Measurements from ENCODE around the gene NAGS. TPM values are rescaled to one million over a fixed set of nuclear protein-coding genes. Genes with fewer than 3 reads are reported as not detected.

Gene NAGS
- total RNA-seq, 1 experiment from 2014 or later, result 1.6 TPM

GRCh38 chr17:43976963-43977837 is 27.2 kb upstream of the NAGS start:
- H3K4me1 Mint-ChIP-seq (ENCODE audit: insufficient read depth, unreplicated experiment), result no peaks in the 10 kb centered on the region
- H3K27ac Mint-ChIP-seq (ENCODE audit: low read depth, unreplicated experiment), result no peak overlapping the region
- no peak overlapping the region for H3K4me3 Mint-ChIP-seq (ENCODE audit: unreplicated experiment)
- ChIA-PET CTCF (no interaction called here), POLR2A (no interaction called here)
- TF ChIP-seq CTCF (IDR thresholded peaks at IDR 0.05; ENCODE audit: unreplicated experiment), result no peak
- no peaks in the 10 kb centered on the region for H3K9me3 Mint-ChIP-seq (ENCODE audit: unreplicated experiment)
- intact Hi-C loops (cut with micrococcal nuclease), result no loop called here
- no TSS peak for BruUV-seq (replicated peaks)
- peaks cover 37% of the 10 kb centered on the region for H3K27me3 Mint-ChIP-seq (ENCODE audit: insufficient read depth, unreplicated experiment)
- DNase-seq (ENCODE audit: unreplicated experiment), result no peak
- no peaks in the 10 kb centered on the region for H3K36me3 Mint-ChIP-seq (ENCODE audit: insufficient read depth, unreplicated experiment)

- no peaks in the 10 kb centered on the region for H3K36me3 Mint-ChIP-seq (ENCODE audit: insufficient read depth, unreplicated experiment)
- TF ChIP-seq CTCF (IDR thresholded peaks at IDR 0.05; ENCODE audit: unreplicated experiment), result no peak
- no peak overlapping the region for H3K27ac Mint-ChIP-seq (ENCODE audit: low read depth, unreplicated experiment)
- no TSS peak for BruUV-seq (replicated peaks)
- no peak for DNase-seq (ENCODE audit: unreplicated experiment)
- H3K9me3 Mint-ChIP-seq (ENCODE audit: unreplicated experiment), result no peaks in the 10 kb centered on the region
- H3K27me3 Mint-ChIP-seq (ENCODE audit: insufficient read depth, unreplicated experiment), result peaks cover 45% of the 10 kb centered on the region
- ChIA-PET POLR2A (no interaction called here), CTCF (no interaction called here)
- intact Hi-C loops (cut with micrococcal nuclease), result no loop called here
- no peaks in the 10 kb centered on the region for H3K4me1 Mint-ChIP-seq (ENCODE audit: insufficient read depth, unreplicated experiment)
- H3K4me3 Mint-ChIP-seq (ENCODE audit: unreplicated experiment), result no peak overlapping the region
Observed at GRCh38 chr17:43978078-43978477, 26.3 kb upstream of the NAGS start.

- Mint-ChIP-seq H3K27me3 (ENCODE audit: insufficient read depth, unreplicated experiment) (peaks cover 49% of the 10 kb centered on the region), H3K4me3 (ENCODE audit: unreplicated experiment) (no peak overlapping the region), H3K9me3 (ENCODE audit: unreplicated experiment) (no peaks in the 10 kb centered on the region), H3K36me3 (ENCODE audit: insufficient read depth, unreplicated experiment) (no peaks in the 10 kb centered on the region), H3K4me1 (ENCODE audit: insufficient read depth, unreplicated experiment) (no peaks in the 10 kb centered on the region), H3K27ac (ENCODE audit: low read depth, unreplicated experiment) (no peak overlapping the region)
- DNase-seq (ENCODE audit: unreplicated experiment), result no peak
- BruUV-seq (replicated peaks), result no TSS peak
- POLR2A ChIA-PET, result no interaction called here
- intact Hi-C loops (cut with micrococcal nuclease), result no loop called here
- CTCF ChIA-PET, result interaction anchor here (0.6 to 2.3 kb wide), 4 partner anchors 35 to 595 kb away, joined by 3 to 6 read pairs (median 4); no protein-coding TSS in a partner anchor
- no peak for TF ChIP-seq CTCF (IDR thresholded peaks at IDR 0.05; ENCODE audit: unreplicated experiment)
Observed at GRCh38 chr17:43979011-43979410, 25.4 kb upstream of the NAGS start.

- BruUV-seq (replicated peaks), result no TSS peak
- peaks cover 49% of the 10 kb centered on the region for H3K27me3 Mint-ChIP-seq (ENCODE audit: insufficient read depth, unreplicated experiment)
- intact Hi-C loops (cut with micrococcal nuclease), result no loop called here
- H3K36me3 Mint-ChIP-seq (ENCODE audit: insufficient read depth, unreplicated experiment), result no peaks in the 10 kb centered on the region
- CTCF ChIA-PET, result interaction anchor here (0.6 to 2.3 kb wide), 5 partner anchors 15 to 594 kb away, joined by 3 to 6 read pairs (median 4); no protein-coding TSS in a partner anchor
- no peak overlapping the region for H3K27ac Mint-ChIP-seq (ENCODE audit: low read depth, unreplicated experiment)
- H3K9me3 Mint-ChIP-seq (ENCODE audit: unreplicated experiment), result no peaks in the 10 kb centered on the region
- H3K4me1 Mint-ChIP-seq (ENCODE audit: insufficient read depth, unreplicated experiment), result no peaks in the 10 kb centered on the region
- POLR2A ChIA-PET, result no interaction called here
- DNase-seq (ENCODE audit: unreplicated experiment), result no peak
- no peak overlapping the region for H3K4me3 Mint-ChIP-seq (ENCODE audit: unreplicated experiment)
- TF ChIP-seq CTCF (IDR thresholded peaks at IDR 0.05; ENCODE audit: unreplicated experiment), result no peak
Observed at GRCh38 chr17:43979671-43980070, 24.8 kb upstream of the NAGS start.
